Body of pancreas (tissue), 4 donors: ENCODE data around the gene SLC41A3. TPM values are rescaled to one million over a fixed set of nuclear protein-coding genes. Genes with fewer than 3 reads are reported as not detected.

Source experiments
- ATAC-seq: fragments of 150-250 bp; one replicate; pipeline ENCODE4 v1.9.1; 2016
- DNase-seq, 4 donors: peaks; one replicate each; pipeline ENCODE4 v3.0.0-alpha.2; 2019
- H3K27ac ChIP-seq, 4 donors: fragments of 200-600 bp; sonication (generic); 1 replicate in 3 of 4; 2 replicates in 1 of 4; pipeline versions ENCODE4 v1.5.1 to v1.6.1; 2016 to 2019; ENCODE audit warnings: mild to moderate bottlenecking in 1 of 4, mixed read lengths in 1 of 4, moderate library complexity in 1 of 4
- H3K27me3 ChIP-seq, 2 donors: fragments of 200-600 bp; sonication (generic); one replicate each; pipeline ENCODE4 v1.6.0; 2016; ENCODE audit warnings: mild to moderate bottlenecking in 1 of 2
- H3K36me3 ChIP-seq, 2 donors: fragments of 200-600 bp; sonication (generic); replicated peaks in 1 of 2; 2 replicates each; pipeline ENCODE4 v1.5.1; 2016; ENCODE audit warnings: low read depth in 2 of 2; ENCODE audit not compliant: insufficient read depth in 1 of 2
- H3K4me1 ChIP-seq: fragments of 200-600 bp; sonication (generic); one replicate; pipeline ENCODE4 v1.6.0; 2016
- H3K4me3 ChIP-seq, 2 donors: fragments of 200-600 bp; sonication (generic); 1 replicate in 1 of 2; 2 replicates in 1 of 2; pipeline ENCODE4 v1.5.1; 2016 to 2019
- H3K9me3 ChIP-seq, 3 donors: fragments of 200-600 bp; sonication (generic); 1 replicate in 2 of 3; 2 replicates in 1 of 3; pipeline ENCODE4 v1.5.1; 2016
- POLR2A ChIP-seq, 3 donors: fragments of 450-650 bp; IDR thresholded peaks; one replicate each; pipeline ENCODE4 v1.6.1; 2016; ENCODE audit warnings: antibody characterized with exemption in 3 of 3, mild to moderate bottlenecking in 2 of 3
- WGBS, 2 donors: methylation state at CpG; one replicate each; pipeline ENCODE4 v1.1.5; 2017; 5-methylcytosine and 5-hydroxymethylcytosine counted together
- intact Hi-C: fragments of 100-400 bp; cut with DNase I; formaldehyde crosslinking; loops from one replicate; pipeline ENCODE4 v1.15.1; 2023
- total RNA-seq, 2 donors: library from RNA; depleted of rRNA; stranded (reverse); fragments of >200 nt; gene quantifications; one replicate each; pipeline ENCODE4 v1.1.0, GENCODE V29; 2016
- TF ChIP-seq, protein P1 (sequence below), 7 experiments: fragments of 450-650 bp in 4 of 7; fragments of 200-600 bp in 3 of 7; sonication (generic) in 3 of 7; IDR thresholded peaks; one replicate each; pipeline ENCODE4 v1.5.1; 2016 to 2019; ENCODE audit warnings: antibody characterized with exemption in 7 of 7

The SLC41A3 gene
- total RNA-seq, 2 donors from 2014 or later = 27.4 to 41.0 TPM

DNA sequence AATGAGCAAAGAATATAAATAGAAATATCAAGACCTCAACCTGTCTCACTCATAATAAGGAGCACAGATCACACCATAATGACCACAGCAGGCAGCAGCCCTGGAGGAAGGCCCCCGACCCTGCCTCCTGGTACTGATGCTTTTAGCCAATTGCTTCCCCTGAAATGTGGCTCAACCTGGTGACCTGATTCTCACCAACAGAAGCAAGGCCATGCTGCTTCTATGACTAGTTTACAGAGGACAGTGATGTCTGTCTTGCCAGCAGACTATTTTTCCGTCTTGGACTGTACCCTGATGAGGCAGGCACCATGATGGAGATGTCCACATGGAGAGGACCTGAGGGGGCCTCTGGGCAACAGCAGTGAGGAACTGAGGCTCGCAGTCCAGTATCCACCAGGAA lies 18.0 kb downstream of the SLC41A3 start:
- no peak for ATAC-seq
- Histone ChIP-seq H3K27me3 (no peaks in the 10 kb centered on the region), H3K36me3 (peaks cover 0 to 4% of the 10 kb centered on the region in 2 donors), H3K4me1 (no peaks in the 10 kb centered on the region), H3K27ac (no peak overlapping the region), H3K9me3 (no peaks in the 10 kb centered on the region), H3K4me3 (no peak overlapping the region)
- no peak for DNase-seq
- TF ChIP-seq, protein P1, sequence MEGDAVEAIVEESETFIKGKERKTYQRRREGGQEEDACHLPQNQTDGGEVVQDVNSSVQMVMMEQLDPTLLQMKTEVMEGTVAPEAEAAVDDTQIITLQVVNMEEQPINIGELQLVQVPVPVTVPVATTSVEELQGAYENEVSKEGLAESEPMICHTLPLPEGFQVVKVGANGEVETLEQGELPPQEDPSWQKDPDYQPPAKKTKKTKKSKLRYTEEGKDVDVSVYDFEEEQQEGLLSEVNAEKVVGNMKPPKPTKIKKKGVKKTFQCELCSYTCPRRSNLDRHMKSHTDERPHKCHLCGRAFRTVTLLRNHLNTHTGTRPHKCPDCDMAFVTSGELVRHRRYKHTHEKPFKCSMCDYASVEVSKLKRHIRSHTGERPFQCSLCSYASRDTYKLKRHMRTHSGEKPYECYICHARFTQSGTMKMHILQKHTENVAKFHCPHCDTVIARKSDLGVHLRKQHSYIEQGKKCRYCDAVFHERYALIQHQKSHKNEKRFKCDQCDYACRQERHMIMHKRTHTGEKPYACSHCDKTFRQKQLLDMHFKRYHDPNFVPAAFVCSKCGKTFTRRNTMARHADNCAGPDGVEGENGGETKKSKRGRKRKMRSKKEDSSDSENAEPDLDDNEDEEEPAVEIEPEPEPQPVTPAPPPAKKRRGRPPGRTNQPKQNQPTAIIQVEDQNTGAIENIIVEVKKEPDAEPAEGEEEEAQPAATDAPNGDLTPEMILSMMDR (IDR thresholded peaks at IDR 0.05) = no peak
- TF ChIP-seq POLR2A (IDR thresholded peaks at IDR 0.05) = no peak
- 84 to 90% methylated on average over 3 of the region's 3 CpGs for WGBS, 2 donors
- intact Hi-C loops = no loop called here

DNA sequence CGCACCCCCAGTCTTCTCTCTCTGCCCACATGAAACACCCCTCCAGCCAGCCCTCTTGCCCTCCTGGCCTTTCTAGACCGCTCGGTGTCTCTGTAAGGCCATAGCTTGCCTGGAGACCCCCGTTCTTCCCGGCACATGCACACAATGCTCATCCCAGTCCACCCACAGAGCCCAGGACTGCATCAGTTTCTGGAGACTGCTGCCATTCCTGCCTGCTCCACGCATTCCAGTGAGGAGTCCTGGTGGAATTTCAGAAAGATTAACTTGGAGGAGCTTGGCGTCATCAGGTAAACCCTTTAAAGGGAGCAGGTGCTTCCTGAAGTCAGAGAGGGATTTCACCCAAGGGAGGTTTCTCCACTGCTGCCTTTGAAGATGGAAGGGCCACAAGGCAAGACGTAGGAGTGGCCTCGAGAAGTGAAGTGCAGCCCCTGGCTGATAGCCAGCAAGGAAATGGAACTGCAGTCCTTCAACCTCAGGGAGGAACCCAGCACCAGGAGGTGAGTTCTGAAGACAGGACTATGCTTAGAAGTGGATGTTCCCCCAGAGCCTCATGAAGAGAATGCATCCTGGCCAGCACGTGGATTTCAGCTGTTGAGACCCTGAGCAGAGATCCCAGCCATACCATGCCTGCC lies 19.2 kb downstream of the SLC41A3 start:
- DNase-seq (no peak), ATAC-seq (no peak)
- no peaks in the 10 kb centered on the region for H3K4me1 ChIP-seq
- peaks cover 0 to 4% of the 10 kb centered on the region in 2 donors for H3K36me3 ChIP-seq
- WGBS, 2 donors = 73 to 76% methylated on average over 10 of the region's 10 CpGs
- H3K4me3 ChIP-seq = no peak overlapping the region
- H3K9me3 ChIP-seq = no peaks in the 10 kb centered on the region
- intact Hi-C loops = no loop called here
- no peaks in the 10 kb centered on the region for H3K27me3 ChIP-seq
- TF ChIP-seq, protein P1 (IDR thresholded peaks at IDR 0.05) = no peak
- no peak for TF ChIP-seq POLR2A (IDR thresholded peaks at IDR 0.05)
- H3K27ac ChIP-seq = no peak overlapping the region

DNA sequence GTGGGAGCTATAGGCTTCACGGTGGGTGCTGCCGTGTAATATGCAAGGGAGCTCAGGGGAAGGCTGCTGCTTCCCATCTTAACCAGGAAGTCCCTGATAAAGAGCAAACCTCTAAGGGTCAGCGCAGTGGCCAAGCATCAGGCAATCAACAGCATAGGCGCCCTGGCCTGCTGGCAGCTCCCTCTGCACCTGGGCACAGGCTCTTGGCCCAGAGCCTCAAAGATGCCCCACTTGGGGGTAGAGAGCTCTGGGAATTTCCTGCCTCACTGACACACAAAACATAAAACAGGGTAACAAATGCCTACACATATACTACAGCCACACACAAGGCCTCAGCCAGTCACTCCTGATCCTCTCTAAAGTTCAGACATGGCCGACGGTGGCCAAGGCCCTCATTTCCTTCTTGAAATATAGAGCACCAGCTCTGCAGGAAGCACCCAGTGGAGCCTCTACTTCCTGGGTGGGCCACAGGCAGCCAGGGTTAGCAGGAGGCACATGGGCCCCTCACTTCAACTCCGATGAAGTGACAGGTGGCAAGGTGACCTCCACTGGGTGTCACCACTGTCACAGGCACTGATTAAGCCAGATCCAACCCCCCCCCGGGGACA lies 20.5 kb downstream of the SLC41A3 start:
- no peak overlapping the region for H3K4me3 ChIP-seq
- no peak for DNase-seq
- peaks cover 0 to 4% of the 10 kb centered on the region in 2 donors for H3K36me3 ChIP-seq
- TF ChIP-seq, protein P1 (IDR thresholded peaks at IDR 0.05) = no peak
- TF ChIP-seq POLR2A (IDR thresholded peaks at IDR 0.05) = no peak
- 75 to 87% methylated on average over 2 to 8 of the region's 8 CpGs for WGBS, 2 donors
- H3K4me1 ChIP-seq = no peaks in the 10 kb centered on the region
- H3K27ac ChIP-seq = no peak overlapping the region
- intact Hi-C loops = no loop called here
- H3K27me3 ChIP-seq = no peaks in the 10 kb centered on the region
- no peak for ATAC-seq
- H3K9me3 ChIP-seq = no peaks in the 10 kb centered on the region

DNA sequence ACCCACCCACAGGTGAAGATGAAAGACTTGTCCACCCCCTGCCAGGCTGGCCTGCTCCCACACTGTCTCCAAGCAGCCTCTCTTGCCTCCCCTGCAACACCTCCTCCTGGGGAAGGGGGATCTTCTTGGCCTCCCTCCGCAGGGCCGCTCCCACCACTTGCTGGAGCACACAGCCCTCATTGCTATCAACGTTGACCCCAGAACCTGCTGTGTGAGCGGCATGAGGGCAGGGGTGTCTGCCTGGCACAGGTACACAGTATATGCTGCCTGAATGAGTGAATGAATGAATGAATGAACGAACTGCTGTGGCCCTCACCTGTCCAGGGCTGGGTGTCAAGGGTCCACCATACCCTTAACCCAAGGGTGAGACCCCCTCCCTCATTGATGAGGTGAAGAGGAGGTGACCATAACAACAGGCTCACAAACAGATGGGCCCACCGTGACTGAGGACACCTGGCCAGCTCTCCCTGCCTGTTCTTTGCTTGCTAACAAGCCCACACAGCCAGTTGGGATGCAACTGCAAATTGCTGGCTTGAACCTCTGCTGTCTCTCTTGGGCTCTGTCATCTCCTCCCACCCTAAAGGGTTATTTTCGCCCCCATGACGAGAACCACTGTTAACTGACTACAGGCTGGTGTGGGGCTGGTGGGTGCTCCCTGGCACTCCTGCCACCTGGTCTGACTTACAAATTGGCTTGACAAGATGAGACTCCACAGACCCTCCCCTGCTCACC lies 22.5 kb downstream of the SLC41A3 start:
- intact Hi-C loops = no loop called here
- Histone ChIP-seq H3K4me1 (no peaks in the 10 kb centered on the region), H3K9me3 (no peaks in the 10 kb centered on the region), H3K27me3 (no peaks in the 10 kb centered on the region), H3K4me3 (no peak overlapping the region), H3K36me3 (peaks cover 0 to 4% of the 10 kb centered on the region in 2 donors), H3K27ac (no peak overlapping the region)
- no peak for TF ChIP-seq POLR2A (IDR thresholded peaks at IDR 0.05)
- TF ChIP-seq, protein P1 (IDR thresholded peaks at IDR 0.05) = no peak
- no peak for ATAC-seq
- WGBS, 2 donors = 72 to 77% methylated on average over 8 of the region's 8 CpGs
- no peak for DNase-seq
